Heart left ventricle (tissue), 16 donors: ENCODE measurements around the gene EDEM1. TPM values are rescaled to one million over a fixed set of nuclear protein-coding genes. Genes with fewer than 3 reads are reported as not detected.

ENCODE experiments used
- ATAC-seq, 4 donors: fragments of 200-7000 bp; cut with Tn5 transposase; one replicate each; pipeline ENCODE4 v1.9.1; 2020 to 2022; ENCODE audit warnings: moderate library complexity in 4 of 4, mild to moderate bottlenecking in 3 of 4, moderate number of reproducible peaks in 1 of 4
- DNase-seq, 5 donors: peaks; one replicate each; pipeline ENCODE4 v3.0.0-alpha.2; 2020
- H3K27ac ChIP-seq, 12 donors: fragments of 200-600 bp; sonication (generic) in 4 of 12; one replicate each; pipeline versions ENCODE4 v1.5.0 to v1.8.0; 2016 to 2022; ENCODE audit warnings: mild to moderate bottlenecking in 2 of 12
- H3K27me3 ChIP-seq, 9 donors: fragments of 200-600 bp; sonication (generic) in 2 of 9; one replicate each; pipeline versions ENCODE4 v1.5.1 to v1.8.0; 2016 to 2022; ENCODE audit warnings: mild to moderate bottlenecking in 3 of 9
- H3K36me3 ChIP-seq, 9 donors: fragments of 200-600 bp; sonication (generic) in 2 of 9; one replicate each; pipeline versions ENCODE4 v1.5.0 to v1.8.0; 2018 to 2022; ENCODE audit warnings: mild to moderate bottlenecking in 2 of 9
- H3K4me1 ChIP-seq, 12 donors: fragments of 200-600 bp; sonication (generic) in 4 of 12; one replicate each; pipeline versions ENCODE4 v1.5.0 to v1.8.0; 2016 to 2022; ENCODE audit warnings: mild to moderate bottlenecking in 3 of 12
- H3K4me3 ChIP-seq, 12 donors: fragments of 200-600 bp; sonication (generic) in 4 of 12; one replicate each; pipeline versions ENCODE4 v1.5.0 to v1.8.0; 2017 to 2022; ENCODE audit warnings: mild to moderate bottlenecking in 9 of 12, moderate library complexity in 4 of 12
- H3K9me3 ChIP-seq, 12 donors: fragments of 200-600 bp; sonication (generic) in 4 of 12; one replicate each; pipeline versions ENCODE4 v1.5.0 to v1.8.0; 2016 to 2022; ENCODE audit warnings: mild to moderate bottlenecking in 1 of 12
- CTCF ChIP-seq, 12 donors: fragments of 200-600 bp; sonication (generic) in 4 of 12; IDR thresholded peaks; one replicate each; pipeline versions ENCODE4 v1.5.0 to v1.8.0; 2018 to 2022; ENCODE audit warnings: antibody characterized with exemption in 12 of 12, mild to moderate bottlenecking in 5 of 12
- POLR2A ChIP-seq, 2 donors: fragments of 450-650 bp; IDR thresholded peaks; one replicate each; pipeline ENCODE4 v1.6.1; 2017; ENCODE audit warnings: antibody characterized with exemption in 2 of 2, mild to moderate bottlenecking in 2 of 2, moderate library complexity in 2 of 2
- WGBS, 4 donors: extraction: QIAGEN DNeasy Blood & Tissue Kit in 2 of 4; methylation state at CpG; one replicate each; pipeline versions ENCODE4 v1.1.5 to v1.1.7; 2013 to 2018; 5-methylcytosine and 5-hydroxymethylcytosine counted together
- intact Hi-C, 10 donors: fragments of 100-400 bp; cut with DNase I; formaldehyde crosslinking; loops; one replicate each; pipeline versions ENCODE4 v1.11.1 to v1.14.2; 2022
- long read RNA-seq, 3 donors: library from polyadenylated mRNA; unstranded; transcript quantifications; one replicate each; pipeline ENCODE4 v2.0.0, GENCODE V29; 2020 to 2021
- polyA plus RNA-seq, 2 donors: library from polyadenylated mRNA; stranded (reverse); fragments of 200-250 nt; gene quantifications; one replicate each; pipeline ENCODE4 v1.2.3, GENCODE V29; 2013
- total RNA-seq, 9 donors: library from RNA; depleted of rRNA in 2 of 9; stranded (reverse); fragments of >200 nt in 2 of 9; fragmentation: NEBNext Ultra II Directional in 3 of 9; extraction: Animal tissue kit (Norgen Biotek cat#: 25700) in 3 of 9; gene quantifications; one replicate each; pipeline versions ENCODE4 v1.1.0 to v1.2.4, GENCODE V29; 2016 to 2023
- donor health status: ischemic (EF 13 %, LVEDD 7.1; RV severe dilation, severe dysfunction).
- donor health status: healthy with polysubstance abuse.
- donor health status: DM: no; HTN: yes; CAD: no.
- donor health status: DM: no; HTN: no; CAD: no.
- donor health status: ischemic (EF 25% LVEDD 6.9; RV normal size, moderate dysfunction).
- donor health status: ischemic (EF 25% LVEDD 5.7; RV mildly dilated, moderate dysfunction).
- donor health status: healthy.
- donor health status: DM: yes; HTN: yes; CAD: no.
- donor health status: ischemic (EF 35%, LVEDD 5.7; RV mildly dilated, moderate dysfunction).
- donor health status: nonischemic (EF 11% LVEDD 7.7; RV severe dilation, severe dysfunction).
- donor health status: DM: yes; HTN: yes; CAD: no.
- donor health status: PGD.
- donor health status: ischemic (EF 29% LVEDD 5.4; RV normal size, mild dysfunction).
- donor health status: nonischemic (EF 23%, LVEDD 6.1; RV moderate dilation, normal function).

Gene EDEM1
- total RNA-seq, result 10 to 100 TPM in 5 of 9 donors, 1 to 10 TPM in 4; 6.8 to 24.6 (median 10.9) TPM
- polyA plus RNA-seq, result 1 to 10 TPM; 1.9 to 8.4 TPM
- long read RNA-seq, donor 1, full-length matches to known transcripts, result 1 of 3 reads
- long read RNA-seq, donor 1, partial matches to known transcripts, result 0 of 3 reads
- long read RNA-seq, donor 1, other reads (novel, unspliced or antisense), result 2 of 3 reads
- long read RNA-seq, donor 2, partial matches to known transcripts, result 0 of 3 reads
- long read RNA-seq, donor 2, other reads (novel, unspliced or antisense), result 3 of 3 reads
- long read RNA-seq, donor 3, full-length matches to known transcripts, result 5 of 10 reads
- long read RNA-seq, donor 3, partial matches to known transcripts, result 1 of 10 reads
- long read RNA-seq, donor 3, other reads (novel, unspliced or antisense), result 4 of 10 reads

- intact Hi-C loops, result loop anchor here in 9 of 10 donors (1.0 to 10.0 kb wide), 6 partner anchors 50 to 473 kb away; partner anchors contain the start of gene ARL8B (in 9 of the 9)
- peak; percentile 96 to 99 (median 96) for DNase-seq
- peak within 1 kb of the TSS; percentile 68 to 99 (median 96) for H3K27ac ChIP-seq
- peak; percentile 35 to 82 for TF ChIP-seq POLR2A (IDR thresholded peaks at IDR 0.05)
- no peak for TF ChIP-seq CTCF (IDR thresholded peaks at IDR 0.05)
- H3K36me3 ChIP-seq, result peaks cover 0 to 4% (median 0%) of the 10 kb centered on the region in 9 donors
- H3K4me1 ChIP-seq, result peaks cover 0 to 79% (median 30%) of the 10 kb centered on the region in 12 donors
- ATAC-seq, result peak; percentile 94 to 98 (median 96)
- peak within 1 kb of the TSS; percentile 67 to 99 (median 96) for H3K4me3 ChIP-seq
- H3K27me3 ChIP-seq, result no peaks in the 10 kb centered on the region
- no peaks in the 10 kb centered on the region for H3K9me3 ChIP-seq
- WGBS, 4 donors, result 0% methylated on average over 30 to 78 of the region's 78 CpGs
These were observed at the start of gene EDEM1 for GRCh38 chr3:5187156-5187919. EDEM1 (plus strand) TSS chr3:5187707; CDS start chr3:5187806, 99 bp downstream.

GRCh38 chr3:5138214-5138981, 49.1 kb upstream of the EDEM1 start:
- intact Hi-C loops, result loop anchor here in 1 of 10 donors (5.0 kb wide), 1 partner anchor 49 kb away; the partner anchor contains the start of gene EDEM1
- no peak overlapping the region for H3K4me3 ChIP-seq
- peak overlapping the region in 1 of 12 donors; percentile 78 for H3K27ac ChIP-seq
- no peaks in the 10 kb centered on the region for H3K36me3 ChIP-seq
- peaks cover 0 to 3% (median 0%) of the 10 kb centered on the region in 12 donors for H3K9me3 ChIP-seq
- DNase-seq (no peak), ATAC-seq (peak in 2 of 4 donors; percentile 35 to 42)
- peaks cover 13 to 83% (median 40%) of the 10 kb centered on the region in 12 donors for H3K4me1 ChIP-seq
- H3K27me3 ChIP-seq, result no peaks in the 10 kb centered on the region
- TF ChIP-seq POLR2A (IDR thresholded peaks at IDR 0.05) (no peak), CTCF (IDR thresholded peaks at IDR 0.05) (no peak)
- 39 to 53% (median 46%) methylated on average over 5 of the region's 5 CpGs for WGBS, 4 donors

GRCh38 chr3:5140230-5140621, 47.3 kb upstream of the EDEM1 start:
- Histone ChIP-seq H3K9me3 (peaks cover 0 to 14% (median 0%) of the 10 kb centered on the region in 12 donors), H3K4me3 (no peak overlapping the region), H3K36me3 (no peaks in the 10 kb centered on the region), H3K27ac (peak overlapping the region in 1 of 12 donors; percentile 78), H3K27me3 (no peaks in the 10 kb centered on the region), H3K4me1 (peaks cover 13 to 91% (median 30%) of the 10 kb centered on the region in 12 donors)
- intact Hi-C loops, result no loop called here
- 86 to 93% (median 89%) methylated on average over 4 of the region's 4 CpGs for WGBS, 4 donors
- DNase-seq (no peak), ATAC-seq (no peak)
- TF ChIP-seq POLR2A (IDR thresholded peaks at IDR 0.05), result no peak
- no peak for TF ChIP-seq CTCF (IDR thresholded peaks at IDR 0.05)
